ENCODE results near the gene NUP210.

The NUP210 gene

DNA sequence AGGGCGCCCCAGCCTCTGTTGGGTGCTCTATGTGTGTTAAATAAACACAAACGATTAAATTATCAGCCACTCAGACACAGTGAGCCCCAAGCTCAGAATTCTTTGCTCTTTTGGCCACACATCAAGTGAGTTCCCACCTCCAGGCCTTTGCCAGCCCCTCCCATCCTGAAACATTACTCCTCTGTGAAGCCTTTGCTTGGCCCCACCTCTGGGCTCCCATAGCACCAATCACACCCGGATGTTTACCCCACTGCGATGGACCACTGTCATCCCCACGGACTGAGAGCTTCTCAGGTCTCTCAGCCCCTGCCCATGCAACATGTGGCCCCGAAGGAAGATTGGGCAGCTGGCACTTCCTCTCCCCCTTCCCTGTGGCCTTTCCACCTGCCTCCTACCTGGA is 85.1 kb downstream of the NUP210 start:
- no peak overlapping the region for H3K27ac ChIP-seq (ENCODE audit: low read depth, low read length, severe bottlenecking)
- no peaks in the 10 kb centered on the region for H3K9me3 ChIP-seq (ENCODE audit: control insufficient read depth, low read length)
- no peak overlapping the region for H3K4me3 ChIP-seq (ENCODE audit: extremely low read depth, insufficient read depth, low read length, poor library complexity, severe bottlenecking)
- H3K4me1 ChIP-seq (ENCODE audit: control insufficient read depth, insufficient read depth, low read length, poor library complexity, severe bottlenecking), result no peaks in the 10 kb centered on the region
- H3K36me3 ChIP-seq (ENCODE audit: control insufficient read depth, insufficient read depth, low read length), result no peaks in the 10 kb centered on the region
- WGBS, 2 experiments (ENCODE audit: insufficient coverage in 2 of 2), result 54% methylated on average over 5 of the region's 6 CpGs; no CpG with 5 or more reads in 1 of the 2 experiments

DNA sequence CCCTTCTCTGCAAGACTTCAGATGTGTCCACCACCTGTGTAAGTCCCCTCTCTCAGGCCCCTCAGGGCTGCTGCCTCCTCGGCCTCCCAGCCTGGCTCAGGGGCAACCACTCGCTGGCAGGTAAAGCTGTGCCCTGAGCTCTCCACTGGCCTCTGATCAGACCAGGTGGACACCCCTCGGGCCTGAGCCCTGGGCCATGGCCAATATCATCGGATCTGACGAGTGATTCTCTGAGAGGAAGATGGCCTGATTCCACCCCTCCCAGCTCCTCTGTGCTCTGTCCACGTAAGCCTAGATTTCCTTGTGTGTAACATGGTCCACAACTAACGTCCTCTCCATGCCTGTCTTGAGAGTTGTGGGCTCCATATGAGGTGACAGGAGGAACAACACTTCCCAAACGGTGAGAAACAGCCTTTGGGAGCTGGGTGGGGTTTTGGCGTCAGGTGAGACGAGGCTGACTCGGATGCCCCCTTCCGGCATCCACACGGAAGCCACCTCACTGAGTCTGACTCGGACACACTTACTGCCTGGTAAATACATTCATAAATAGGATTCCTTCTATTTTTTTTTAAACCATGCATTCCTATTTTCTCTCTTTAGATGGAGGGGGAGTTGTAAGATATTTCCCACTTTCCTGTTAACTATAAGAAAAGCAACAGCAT is 86.8 kb downstream of the NUP210 start:
- 87 to 99% methylated on average over 6 to 7 of the region's 14 CpGs for WGBS, 2 experiments (ENCODE audit: insufficient coverage in 2 of 2)
- H3K4me3 ChIP-seq (ENCODE audit: extremely low read depth, insufficient read depth, low read length, poor library complexity, severe bottlenecking), result no peak overlapping the region
- no peak overlapping the region for H3K27ac ChIP-seq (ENCODE audit: low read depth, low read length, severe bottlenecking)
- no peaks in the 10 kb centered on the region for H3K9me3 ChIP-seq (ENCODE audit: control insufficient read depth, low read length)
- no peaks in the 10 kb centered on the region for H3K4me1 ChIP-seq (ENCODE audit: control insufficient read depth, insufficient read depth, low read length, poor library complexity, severe bottlenecking)
- no peaks in the 10 kb centered on the region for H3K36me3 ChIP-seq (ENCODE audit: control insufficient read depth, insufficient read depth, low read length)

DNA sequence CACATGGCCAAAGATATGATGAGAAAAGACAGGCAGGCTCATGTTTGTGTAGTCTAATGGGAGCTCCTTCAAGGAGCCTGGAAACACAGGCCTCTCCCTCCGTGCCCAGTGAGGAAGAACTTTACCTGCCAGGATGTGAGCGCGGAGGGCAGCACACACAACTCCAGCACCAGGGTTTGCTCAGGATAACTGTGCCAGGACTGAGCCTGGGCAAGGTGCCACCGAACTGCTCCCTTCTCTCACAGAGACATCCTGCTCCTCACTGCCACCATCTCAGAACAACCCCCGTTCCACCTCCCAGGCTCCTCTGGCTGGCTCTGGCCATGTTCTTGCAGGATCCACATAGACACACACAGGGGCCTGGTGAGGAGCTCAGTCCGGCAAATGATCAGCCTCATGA is 87.4 kb downstream of the NUP210 start:
- Histone ChIP-seq H3K9me3 (ENCODE audit: control insufficient read depth, low read length) (no peaks in the 10 kb centered on the region), H3K27ac (ENCODE audit: low read depth, low read length, severe bottlenecking) (no peak overlapping the region), H3K4me1 (ENCODE audit: control insufficient read depth, insufficient read depth, low read length, poor library complexity, severe bottlenecking) (no peaks in the 10 kb centered on the region), H3K4me3 (ENCODE audit: extremely low read depth, insufficient read depth, low read length, poor library complexity, severe bottlenecking) (no peak overlapping the region), H3K36me3 (ENCODE audit: control insufficient read depth, insufficient read depth, low read length) (no peaks in the 10 kb centered on the region)
- 98% methylated on average over 4 to 6 of the region's 6 CpGs for WGBS, 2 experiments (ENCODE audit: insufficient coverage in 2 of 2)

DNA sequence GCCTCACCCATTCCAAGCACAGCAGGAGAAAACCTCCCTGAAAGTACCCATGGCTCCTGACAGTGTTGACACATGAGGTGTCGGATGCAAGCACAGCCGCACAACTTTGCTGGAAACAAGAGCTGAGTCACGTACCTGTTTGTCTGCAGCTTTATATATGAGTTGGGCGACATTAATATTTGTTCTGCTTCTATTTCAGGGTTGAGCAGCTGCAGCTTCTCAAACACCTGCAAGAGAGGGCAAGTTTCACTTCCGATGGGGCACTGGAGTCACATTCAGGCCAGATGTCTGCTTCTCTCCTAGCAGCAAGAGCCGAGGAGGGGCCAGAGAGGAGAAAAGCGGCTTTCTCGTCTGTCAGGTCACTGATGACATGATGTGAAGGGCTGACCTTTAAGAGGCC is 88.0 kb downstream of the NUP210 start:
- no peak overlapping the region for H3K4me3 ChIP-seq (ENCODE audit: extremely low read depth, insufficient read depth, low read length, poor library complexity, severe bottlenecking)
- no peaks in the 10 kb centered on the region for H3K9me3 ChIP-seq (ENCODE audit: control insufficient read depth, low read length)
- H3K27ac ChIP-seq (ENCODE audit: low read depth, low read length, severe bottlenecking), result no peak overlapping the region
- no peaks in the 10 kb centered on the region for H3K36me3 ChIP-seq (ENCODE audit: control insufficient read depth, insufficient read depth, low read length)
- H3K4me1 ChIP-seq (ENCODE audit: control insufficient read depth, insufficient read depth, low read length, poor library complexity, severe bottlenecking), result no peaks in the 10 kb centered on the region
- WGBS, 2 experiments (ENCODE audit: insufficient coverage in 2 of 2), result 87 to 95% methylated on average over 4 to 8 of the region's 8 CpGs

DNA sequence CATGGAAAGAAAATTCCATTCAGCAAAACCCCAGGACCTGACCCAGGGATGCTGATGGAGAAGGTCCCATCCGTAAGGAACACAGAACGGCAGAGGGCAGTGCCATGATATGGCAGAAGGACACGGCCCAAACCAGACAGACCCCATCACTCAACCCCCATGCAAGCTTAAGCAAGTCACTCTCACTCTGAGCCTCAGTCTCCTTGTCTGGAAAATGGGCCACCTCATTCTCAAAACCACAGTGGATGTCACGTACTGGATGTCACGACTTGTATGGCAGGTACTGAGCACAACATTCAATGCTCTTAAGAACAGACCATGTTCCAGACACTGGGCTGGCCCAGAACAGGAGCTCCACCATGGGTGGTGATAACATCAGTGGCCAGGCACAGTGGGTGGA is 90.4 kb downstream of the NUP210 start:
- H3K4me3 ChIP-seq (ENCODE audit: extremely low read depth, insufficient read depth, low read length, poor library complexity, severe bottlenecking), result no peak overlapping the region
- H3K4me1 ChIP-seq (ENCODE audit: control insufficient read depth, insufficient read depth, low read length, poor library complexity, severe bottlenecking), result no peaks in the 10 kb centered on the region
- WGBS, 2 experiments (ENCODE audit: insufficient coverage in 2 of 2), result 96 to 100% methylated on average over 2 to 4 of the region's 5 CpGs
- H3K27ac ChIP-seq (ENCODE audit: low read depth, low read length, severe bottlenecking), result no peak overlapping the region
- no peaks in the 10 kb centered on the region for H3K36me3 ChIP-seq (ENCODE audit: control insufficient read depth, insufficient read depth, low read length)
- no peaks in the 10 kb centered on the region for H3K9me3 ChIP-seq (ENCODE audit: control insufficient read depth, low read length)

DNA sequence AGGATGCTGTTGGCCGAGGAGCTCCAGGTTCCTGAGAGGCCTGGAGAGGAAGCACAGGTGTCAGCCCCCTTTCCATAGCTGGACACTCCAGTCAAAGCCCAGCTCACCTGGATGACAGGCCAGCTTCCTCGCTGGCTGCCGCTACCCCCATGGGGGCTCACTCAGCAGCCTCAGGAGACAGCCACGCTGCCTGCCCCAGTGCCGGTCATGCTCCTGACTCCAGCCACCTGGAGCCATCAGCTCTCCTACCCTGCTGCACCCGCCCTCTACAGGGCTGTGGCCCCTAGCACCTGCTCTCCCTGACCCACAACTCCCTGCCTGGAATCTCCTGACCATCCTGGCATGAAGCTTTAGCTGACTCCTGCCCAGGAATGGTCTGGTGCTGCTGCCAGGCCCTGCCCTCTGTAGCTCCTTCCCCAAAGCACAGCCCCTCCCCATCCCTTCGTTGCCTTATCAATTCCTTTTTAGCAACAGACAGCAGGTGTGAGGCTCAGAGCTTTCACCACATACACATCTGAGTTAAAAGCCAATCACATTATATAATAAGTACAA is 94.2 kb downstream of the NUP210 start:
- WGBS, 2 experiments (ENCODE audit: insufficient coverage in 2 of 2), result 84 to 85% methylated on average over 6 to 7 of the region's 7 CpGs
- Histone ChIP-seq H3K4me3 (ENCODE audit: extremely low read depth, insufficient read depth, low read length, poor library complexity, severe bottlenecking) (no peak overlapping the region), H3K36me3 (ENCODE audit: control insufficient read depth, insufficient read depth, low read length) (no peaks in the 10 kb centered on the region), H3K27ac (ENCODE audit: low read depth, low read length, severe bottlenecking) (no peak overlapping the region), H3K9me3 (ENCODE audit: control insufficient read depth, low read length) (no peaks in the 10 kb centered on the region), H3K4me1 (ENCODE audit: control insufficient read depth, insufficient read depth, low read length, poor library complexity, severe bottlenecking) (no peaks in the 10 kb centered on the region)

DNA sequence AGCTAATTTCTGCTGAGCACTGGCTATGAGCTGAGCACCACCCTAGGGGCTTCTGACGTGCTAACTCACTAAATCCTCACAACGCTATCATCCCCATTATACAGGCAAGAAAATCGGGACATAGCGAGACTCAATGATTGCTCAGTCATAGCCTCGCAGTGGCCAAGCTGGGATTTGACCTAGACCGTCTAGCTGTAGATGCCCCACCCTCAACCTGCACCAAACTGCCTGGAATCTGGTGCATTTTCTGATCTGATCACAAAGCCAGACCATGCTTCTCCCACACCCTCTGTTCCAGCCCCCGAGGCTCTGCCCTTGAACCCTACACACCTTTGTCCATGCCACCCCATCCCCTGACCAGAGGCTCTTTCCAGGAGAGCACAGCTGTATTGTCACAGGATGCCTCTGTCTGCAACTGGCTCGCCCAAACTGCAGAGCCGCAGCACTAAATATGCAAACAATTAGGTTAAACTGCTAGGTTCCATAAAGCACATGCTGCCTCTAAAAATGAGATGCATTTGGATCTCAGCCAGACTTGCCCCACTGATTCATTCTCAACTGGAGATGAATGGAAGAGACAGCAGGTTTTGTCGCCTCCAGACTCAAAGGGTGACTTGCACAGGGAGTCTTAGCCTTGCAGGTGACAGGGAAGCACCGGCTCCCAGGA is 95.2 kb downstream of the NUP210 start:
- no peaks in the 10 kb centered on the region for H3K36me3 ChIP-seq (ENCODE audit: control insufficient read depth, insufficient read depth, low read length)
- no peak overlapping the region for H3K4me3 ChIP-seq (ENCODE audit: extremely low read depth, insufficient read depth, low read length, poor library complexity, severe bottlenecking)
- H3K9me3 ChIP-seq (ENCODE audit: control insufficient read depth, low read length), result no peaks in the 10 kb centered on the region
- 91 to 93% methylated on average over 10 to 11 of the region's 11 CpGs for WGBS, 2 experiments (ENCODE audit: insufficient coverage in 2 of 2)
- no peak overlapping the region for H3K27ac ChIP-seq (ENCODE audit: low read depth, low read length, severe bottlenecking)
- no peaks in the 10 kb centered on the region for H3K4me1 ChIP-seq (ENCODE audit: control insufficient read depth, insufficient read depth, low read length, poor library complexity, severe bottlenecking)

DNA sequence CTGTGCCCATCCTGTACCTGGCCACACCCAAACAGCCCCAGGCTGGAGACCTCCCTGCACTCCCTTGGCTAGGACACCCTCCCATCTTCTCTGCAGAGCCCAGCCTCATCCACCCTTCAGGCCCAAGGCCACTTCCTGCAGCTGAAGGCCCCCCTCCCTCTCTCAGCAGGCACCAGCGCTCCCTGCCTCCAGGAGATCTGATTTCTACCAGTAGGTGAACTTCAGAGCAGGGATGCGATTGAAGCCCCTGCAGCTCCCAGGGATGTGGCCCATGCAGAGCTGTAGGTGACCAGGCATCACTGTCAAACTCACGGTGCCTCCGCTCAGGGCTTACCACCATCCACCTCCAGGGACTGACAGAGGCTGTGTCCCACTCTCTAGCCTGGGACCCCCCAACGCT is 96.3 kb downstream of the NUP210 start:
- WGBS, 2 experiments (ENCODE audit: insufficient coverage in 2 of 2), result 84 to 89% methylated on average over 4 to 5 of the region's 5 CpGs
- H3K9me3 ChIP-seq (ENCODE audit: control insufficient read depth, low read length), result no peaks in the 10 kb centered on the region
- no peak overlapping the region for H3K27ac ChIP-seq (ENCODE audit: low read depth, low read length, severe bottlenecking)
- H3K4me1 ChIP-seq (ENCODE audit: control insufficient read depth, insufficient read depth, low read length, poor library complexity, severe bottlenecking), result no peaks in the 10 kb centered on the region
- H3K36me3 ChIP-seq (ENCODE audit: control insufficient read depth, insufficient read depth, low read length), result no peaks in the 10 kb centered on the region
- no peak overlapping the region for H3K4me3 ChIP-seq (ENCODE audit: extremely low read depth, insufficient read depth, low read length, poor library complexity, severe bottlenecking)

DNA sequence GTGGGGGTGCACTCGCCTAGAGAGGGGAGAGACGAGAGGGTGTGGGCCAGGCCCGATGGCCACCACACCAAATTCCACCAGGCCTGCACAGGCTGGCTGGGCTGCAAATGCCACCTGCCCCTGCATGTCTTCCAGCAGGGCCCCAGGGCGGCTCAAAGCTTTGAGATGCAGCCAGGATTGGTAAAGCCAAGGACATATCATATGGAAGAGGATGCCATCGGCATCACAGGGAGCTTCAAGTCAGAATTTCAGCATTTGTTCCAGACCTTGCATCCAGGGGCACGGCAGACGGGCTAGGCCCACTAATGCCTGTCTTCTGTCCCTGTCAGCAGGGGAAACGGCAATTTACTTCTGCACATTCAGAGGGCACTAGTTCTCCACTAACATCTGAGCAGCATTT is 97.8 kb downstream of the NUP210 start:
- Histone ChIP-seq H3K9me3 (ENCODE audit: control insufficient read depth, low read length) (no peaks in the 10 kb centered on the region), H3K4me1 (ENCODE audit: control insufficient read depth, insufficient read depth, low read length, poor library complexity, severe bottlenecking) (no peaks in the 10 kb centered on the region), H3K27ac (ENCODE audit: low read depth, low read length, severe bottlenecking) (no peak overlapping the region), H3K36me3 (ENCODE audit: control insufficient read depth, insufficient read depth, low read length) (no peaks in the 10 kb centered on the region), H3K4me3 (ENCODE audit: extremely low read depth, insufficient read depth, low read length, poor library complexity, severe bottlenecking) (no peak overlapping the region)
- WGBS, 2 experiments (ENCODE audit: insufficient coverage in 2 of 2), result 89 to 93% methylated on average over 5 of the region's 8 CpGs

DNA sequence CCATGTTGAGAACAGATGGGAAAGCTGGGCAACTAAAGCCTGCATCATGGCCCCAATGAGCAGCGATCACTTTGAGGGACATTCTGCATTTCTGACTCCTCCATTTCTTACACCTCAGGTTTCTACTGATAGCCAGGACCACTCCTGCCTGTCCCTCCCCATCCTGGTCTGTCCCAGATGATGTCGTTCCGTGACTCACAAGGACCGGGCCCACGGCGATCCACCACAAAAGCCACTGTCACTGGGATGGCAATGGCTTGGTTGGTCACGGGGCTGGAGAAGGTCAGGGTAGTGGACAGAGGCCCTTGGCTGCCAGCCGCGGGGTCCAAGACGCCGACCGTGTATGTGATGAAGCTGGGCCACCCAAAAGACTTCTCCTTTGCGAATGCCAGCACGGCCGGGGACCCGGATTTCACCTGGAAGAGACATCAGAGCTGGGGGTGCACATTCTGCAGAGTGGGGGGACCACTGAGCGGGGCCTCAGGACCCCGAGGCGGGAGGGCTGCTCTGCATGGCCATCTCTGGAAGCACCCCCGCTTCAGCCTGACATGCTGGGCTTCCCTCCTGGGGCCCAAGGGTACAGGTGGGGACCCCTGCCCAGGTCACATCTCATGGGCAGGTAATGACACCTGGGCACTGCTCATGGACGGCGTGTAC is 100.4 kb downstream of the NUP210 start:
- no peak overlapping the region for H3K27ac ChIP-seq (ENCODE audit: low read depth, low read length, severe bottlenecking)
- H3K9me3 ChIP-seq (ENCODE audit: control insufficient read depth, low read length), result no peaks in the 10 kb centered on the region
- H3K4me3 ChIP-seq (ENCODE audit: extremely low read depth, insufficient read depth, low read length, poor library complexity, severe bottlenecking), result no peak overlapping the region
- 93 to 94% methylated on average over 20 to 21 of the region's 22 CpGs for WGBS, 2 experiments (ENCODE audit: insufficient coverage in 2 of 2)
- H3K36me3 ChIP-seq (ENCODE audit: control insufficient read depth, insufficient read depth, low read length), result no peaks in the 10 kb centered on the region
- no peaks in the 10 kb centered on the region for H3K4me1 ChIP-seq (ENCODE audit: control insufficient read depth, insufficient read depth, low read length, poor library complexity, severe bottlenecking)

Measured in mesodermal cell (in vitro differentiated cells).